Upper lobe of left lung (tissue), 6 donors: ENCODE data around the gene RPS2. TPM values are rescaled to one million over a fixed set of nuclear protein-coding genes. Genes with fewer than 3 reads are reported as not detected.

Experiments
- ATAC-seq, 2 donors: fragments of 200-7000 bp; cut with Tn5 transposase; one replicate each; pipeline ENCODE4 v1.9.1; 2022; ENCODE audit warnings: mild to moderate bottlenecking in 2 of 2, moderate library complexity in 2 of 2; ENCODE audit not compliant: low FRiP score in 2 of 2
- DNase-seq, 2 donors: peaks; one replicate each; pipeline ENCODE4 v3.0.0-alpha.2; 2019 to 2020
- H3K27ac ChIP-seq, 4 donors: fragments of 200-600 bp; sonication (generic); one replicate each; pipeline ENCODE4 v1.5.1; 2016 to 2019
- H3K27me3 ChIP-seq, 4 donors: fragments of 200-600 bp; sonication (generic); one replicate each; pipeline ENCODE4 v1.5.1; 2017 to 2019
- H3K36me3 ChIP-seq, 4 donors: fragments of 200-600 bp; sonication (generic); one replicate each; pipeline ENCODE4 v1.5.1; 2016 to 2019
- H3K4me1 ChIP-seq, 4 donors: fragments of 200-600 bp; sonication (generic); one replicate each; pipeline ENCODE4 v1.5.1; 2018 to 2019
- H3K4me3 ChIP-seq, 4 donors: fragments of 200-600 bp; sonication (generic); one replicate each; pipeline ENCODE4 v1.5.1; 2017 to 2019; ENCODE audit warnings: mild to moderate bottlenecking in 2 of 4, moderate library complexity in 1 of 4
- H3K9me3 ChIP-seq, 4 donors: fragments of 200-600 bp; sonication (generic); one replicate each; pipeline ENCODE4 v1.5.1; 2018 to 2019
- EP300 ChIP-seq, 4 donors: sonication (generic); formaldehyde crosslinking; IDR thresholded peaks; one replicate each; pipeline ENCODE4 v1.5.1; 2017; ENCODE audit warnings: antibody characterized with exemption in 4 of 4, control low read depth in 2 of 4
- POLR2A ChIP-seq, 4 donors: fragments of 450-650 bp; IDR thresholded peaks; one replicate each; pipeline ENCODE4 v1.5.1; 2016 to 2017; ENCODE audit warnings: antibody characterized with exemption in 4 of 4, mild to moderate bottlenecking in 2 of 4
- POLR2AphosphoS5 ChIP-seq, 2 donors: sonication (generic); formaldehyde crosslinking; IDR thresholded peaks; one replicate each; pipeline ENCODE4 v1.5.1; 2017; ENCODE audit warnings: antibody characterized with exemption in 2 of 2
- WGBS, 2 donors: methylation state at CpG; one replicate each; pipeline ENCODE4 v1.1.5; 2017 to 2018; 5-methylcytosine and 5-hydroxymethylcytosine counted together
- total RNA-seq, 6 donors: library from RNA; depleted of rRNA in 4 of 6; stranded (reverse); fragments of >200 nt in 4 of 6; gene quantifications; one replicate each; pipeline versions ENCODE4 v1.1.0 to v1.2.1, GENCODE V29; 2016 to 2021
- TF ChIP-seq, protein P1 (sequence below), 6 experiments: fragments of 450-650 bp in 4 of 6; fragments of 200-600 bp in 2 of 6; sonication (generic) in 2 of 6; IDR thresholded peaks; one replicate each; pipeline ENCODE4 v1.5.1; 2016 to 2019; ENCODE audit warnings: antibody characterized with exemption in 6 of 6
- donor health status: DM: no; HTN: no; CAD: no; lungs with moderate emphysema.
- donor health status: DM: no; HTN: yes; CAD: no; lungs with severe emphysema.

The RPS2 gene
- total RNA-seq, 6 donors from 2014 or later: 1,128 to 1,943 (median 1,579) TPM

DNA sequence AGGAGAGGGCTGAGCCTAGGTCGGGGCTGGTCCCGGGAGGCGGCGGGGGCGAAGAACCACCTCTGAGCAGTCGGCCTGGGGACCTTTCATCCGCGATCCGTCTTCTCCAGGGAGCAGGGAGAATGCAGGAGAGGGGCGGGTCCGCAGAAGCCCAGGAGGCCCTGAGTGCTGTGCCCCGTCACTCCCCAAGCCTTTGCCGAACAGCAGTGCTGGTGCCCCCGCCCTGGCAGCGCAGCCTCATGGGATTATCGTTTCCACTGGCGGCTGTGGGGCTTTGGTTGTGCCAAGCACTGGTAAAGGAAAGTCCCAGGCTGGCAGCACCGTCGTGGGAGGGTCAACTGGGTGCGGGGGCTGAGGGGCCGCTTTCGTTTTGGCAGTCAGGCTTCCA, 7.9 kb upstream of the RPS2 start:
- peaks cover 18 to 33% (median 24%) of the 10 kb centered on the region in 4 donors for H3K4me1 ChIP-seq
- H3K4me3 ChIP-seq: peak overlapping the region; percentile 84 to 100 (median 98)
- ATAC-seq (peak in 1 of 2 donors; percentile 1), DNase-seq (peak in 1 of 2 donors; percentile 77)
- WGBS, 2 donors: 5 to 6% methylated on average over 16 to 20 of the region's 22 CpGs
- no peaks in the 10 kb centered on the region for H3K27me3 ChIP-seq
- peak overlapping the region in 3 of 4 donors; percentile 88 to 92 (median 89) for H3K27ac ChIP-seq
- H3K36me3 ChIP-seq: peaks cover 11 to 36% (median 34%) of the 10 kb centered on the region in 4 donors
- no peaks in the 10 kb centered on the region for H3K9me3 ChIP-seq
- TF ChIP-seq EP300 (IDR thresholded peaks at IDR 0.05) (no peak), POLR2AphosphoS5 (IDR thresholded peaks at IDR 0.05) (no peak)

DNA sequence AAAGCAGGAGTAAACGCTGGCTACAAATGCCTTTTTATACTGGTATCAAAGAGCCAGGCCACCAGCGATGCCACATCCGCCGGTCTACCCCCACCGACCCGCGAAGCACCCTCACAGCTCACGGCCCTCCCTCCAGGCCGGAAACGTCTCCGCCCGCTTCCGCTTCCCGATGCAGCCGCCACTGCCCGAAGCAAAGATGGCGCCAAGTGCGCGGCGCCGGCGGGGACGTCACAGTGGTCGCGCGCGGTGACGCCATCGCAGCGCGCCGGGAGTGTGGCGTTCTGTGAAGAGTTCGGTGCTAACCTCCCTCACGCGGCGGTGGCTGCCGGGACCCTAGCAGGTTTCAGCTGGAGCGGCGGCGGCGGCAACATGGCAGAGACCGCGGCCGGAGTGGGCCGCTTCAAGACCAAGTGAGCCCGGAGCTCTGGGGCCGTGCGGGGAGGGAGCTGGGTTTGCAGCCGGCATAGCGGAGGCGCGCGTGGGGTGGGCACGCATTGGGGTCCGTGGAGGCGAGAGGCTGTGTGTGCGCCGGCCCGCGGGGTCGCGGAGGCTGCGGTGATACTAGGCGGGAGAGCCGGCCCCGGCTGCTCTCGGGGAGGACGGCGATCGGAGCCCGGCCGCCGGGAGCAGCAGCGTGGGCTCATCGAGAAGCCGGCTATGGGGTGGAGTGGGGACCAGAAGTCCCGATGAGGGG, 7.3 kb upstream of the RPS2 start, which contains the start of gene TBL3:
Gene TBL3 (plus strand): TSS at position 258 of the 694 bp plus-strand sequence. CDS start 112 bp downstream, at position 370.
- ATAC-seq (peak; percentile 93 to 97), DNase-seq (peak; percentile 93 to 99)
- WGBS, 2 donors: 0 to 1% methylated on average over 11 to 64 of the region's 78 CpGs
- peak within 1 kb of the TSS; percentile 84 to 100 (median 98) for H3K4me3 ChIP-seq
- H3K4me1 ChIP-seq: peaks cover 18 to 33% (median 24%) of the 10 kb centered on the region in 4 donors
- peak in 3 of 4 donors; percentile 73 to 97 (median 94) for TF ChIP-seq POLR2A (IDR thresholded peaks at IDR 0.05)
- TF ChIP-seq EP300 (IDR thresholded peaks at IDR 0.05): peak in 1 of 4 donors; percentile 81
- TF ChIP-seq, protein P1, sequence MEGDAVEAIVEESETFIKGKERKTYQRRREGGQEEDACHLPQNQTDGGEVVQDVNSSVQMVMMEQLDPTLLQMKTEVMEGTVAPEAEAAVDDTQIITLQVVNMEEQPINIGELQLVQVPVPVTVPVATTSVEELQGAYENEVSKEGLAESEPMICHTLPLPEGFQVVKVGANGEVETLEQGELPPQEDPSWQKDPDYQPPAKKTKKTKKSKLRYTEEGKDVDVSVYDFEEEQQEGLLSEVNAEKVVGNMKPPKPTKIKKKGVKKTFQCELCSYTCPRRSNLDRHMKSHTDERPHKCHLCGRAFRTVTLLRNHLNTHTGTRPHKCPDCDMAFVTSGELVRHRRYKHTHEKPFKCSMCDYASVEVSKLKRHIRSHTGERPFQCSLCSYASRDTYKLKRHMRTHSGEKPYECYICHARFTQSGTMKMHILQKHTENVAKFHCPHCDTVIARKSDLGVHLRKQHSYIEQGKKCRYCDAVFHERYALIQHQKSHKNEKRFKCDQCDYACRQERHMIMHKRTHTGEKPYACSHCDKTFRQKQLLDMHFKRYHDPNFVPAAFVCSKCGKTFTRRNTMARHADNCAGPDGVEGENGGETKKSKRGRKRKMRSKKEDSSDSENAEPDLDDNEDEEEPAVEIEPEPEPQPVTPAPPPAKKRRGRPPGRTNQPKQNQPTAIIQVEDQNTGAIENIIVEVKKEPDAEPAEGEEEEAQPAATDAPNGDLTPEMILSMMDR (IDR thresholded peaks at IDR 0.05): peak in 2 of 6 experiments; percentile 36 to 48
- peak; percentile 100 for TF ChIP-seq POLR2AphosphoS5 (IDR thresholded peaks at IDR 0.05)
- peak within 1 kb of the TSS; percentile 88 to 94 (median 90) for H3K27ac ChIP-seq
- H3K36me3 ChIP-seq: peaks cover 11 to 30% (median 29%) of the 10 kb centered on the region in 4 donors
- H3K9me3 ChIP-seq: no peaks in the 10 kb centered on the region
- no peaks in the 10 kb centered on the region for H3K27me3 ChIP-seq

GRCh38 chr16:1968146-1968953, 3.7 kb upstream of the RPS2 start:
- no peak overlapping the region for H3K27ac ChIP-seq
- peaks cover 28 to 45% (median 32%) of the 10 kb centered on the region in 4 donors for H3K4me1 ChIP-seq
- DNase-seq (peak in 1 of 2 donors; percentile 79), ATAC-seq (no peak)
- H3K9me3 ChIP-seq: no peaks in the 10 kb centered on the region
- TF ChIP-seq, protein P1 (IDR thresholded peaks at IDR 0.05): no peak
- TF ChIP-seq POLR2A (IDR thresholded peaks at IDR 0.05) (no peak), EP300 (IDR thresholded peaks at IDR 0.05) (no peak), POLR2AphosphoS5 (IDR thresholded peaks at IDR 0.05) (no peak)
- no peak overlapping the region for H3K4me3 ChIP-seq
- H3K27me3 ChIP-seq: no peaks in the 10 kb centered on the region
- WGBS, 2 donors: 82 to 90% methylated on average over 21 to 41 of the region's 41 CpGs
- peaks cover 0 to 7% (median under 1%) of the 10 kb centered on the region in 4 donors for H3K36me3 ChIP-seq

- H3K9me3 ChIP-seq: no peaks in the 10 kb centered on the region
- no peak for ATAC-seq
- no peaks in the 10 kb centered on the region for H3K27me3 ChIP-seq
- H3K27ac ChIP-seq: peak within 1 kb of the TSS; percentile 98 to 100 (median 98)
- H3K4me3 ChIP-seq: peak within 1 kb of the TSS; percentile 85 to 91 (median 88)
- WGBS, 2 donors: 96 to 98% methylated on average over 5 to 6 of the region's 6 CpGs
- no peak for DNase-seq
- peaks cover 18 to 39% (median 27%) of the 10 kb centered on the region in 4 donors for H3K4me1 ChIP-seq
- TF ChIP-seq POLR2AphosphoS5 (IDR thresholded peaks at IDR 0.05) (no peak), EP300 (IDR thresholded peaks at IDR 0.05) (no peak), POLR2A (IDR thresholded peaks at IDR 0.05) (no peak)
- TF ChIP-seq, protein P1 (IDR thresholded peaks at IDR 0.05): no peak
- H3K36me3 ChIP-seq: peaks cover 11 to 26% (median 19%) of the 10 kb centered on the region in 4 donors
Observed at GRCh38 chr16:1966460-1966859, 1.8 kb upstream of the RPS2 start, which contains the start of gene RNF151. RNF151 (plus strand) TSS chr16:1966856; CDS start chr16:1966882, 26 bp downstream.
